Suprapubic skin (tissue), 3 donors: ENCODE results near the gene ACBD6.

ENCODE experiments used
- EP300 ChIP-seq: sonication (generic); formaldehyde crosslinking; IDR thresholded peaks from one replicate; pipeline ENCODE4 v1.6.1; 2017; ENCODE audit warnings: antibody characterized with exemption
- POLR2A ChIP-seq, 2 donors: fragments of 450-650 bp; IDR thresholded peaks; one replicate each; pipeline ENCODE4 v1.6.1; 2017; ENCODE audit warnings: antibody characterized with exemption in 2 of 2, mild to moderate bottlenecking in 2 of 2, moderate library complexity in 2 of 2
- TF ChIP-seq, protein P1 (sequence below), 2 donors: fragments of 200-600 bp in 1 of 2; fragments of 450-650 bp in 1 of 2; sonication (generic) in 1 of 2; IDR thresholded peaks; one replicate each; pipeline ENCODE4 v1.5.1; 2016 to 2019; ENCODE audit warnings: antibody characterized with exemption in 2 of 2, mild to moderate bottlenecking in 1 of 2, moderate library complexity in 1 of 2

- TF ChIP-seq, protein P1, sequence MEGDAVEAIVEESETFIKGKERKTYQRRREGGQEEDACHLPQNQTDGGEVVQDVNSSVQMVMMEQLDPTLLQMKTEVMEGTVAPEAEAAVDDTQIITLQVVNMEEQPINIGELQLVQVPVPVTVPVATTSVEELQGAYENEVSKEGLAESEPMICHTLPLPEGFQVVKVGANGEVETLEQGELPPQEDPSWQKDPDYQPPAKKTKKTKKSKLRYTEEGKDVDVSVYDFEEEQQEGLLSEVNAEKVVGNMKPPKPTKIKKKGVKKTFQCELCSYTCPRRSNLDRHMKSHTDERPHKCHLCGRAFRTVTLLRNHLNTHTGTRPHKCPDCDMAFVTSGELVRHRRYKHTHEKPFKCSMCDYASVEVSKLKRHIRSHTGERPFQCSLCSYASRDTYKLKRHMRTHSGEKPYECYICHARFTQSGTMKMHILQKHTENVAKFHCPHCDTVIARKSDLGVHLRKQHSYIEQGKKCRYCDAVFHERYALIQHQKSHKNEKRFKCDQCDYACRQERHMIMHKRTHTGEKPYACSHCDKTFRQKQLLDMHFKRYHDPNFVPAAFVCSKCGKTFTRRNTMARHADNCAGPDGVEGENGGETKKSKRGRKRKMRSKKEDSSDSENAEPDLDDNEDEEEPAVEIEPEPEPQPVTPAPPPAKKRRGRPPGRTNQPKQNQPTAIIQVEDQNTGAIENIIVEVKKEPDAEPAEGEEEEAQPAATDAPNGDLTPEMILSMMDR (IDR thresholded peaks at IDR 0.05), result no peak
- TF ChIP-seq EP300, result no peak
- TF ChIP-seq POLR2A (IDR thresholded peaks at IDR 0.05), result no peak
Observed at GRCh38 chr1:180488661-180489060, 13.7 kb downstream of the ACBD6 start.
